Stimulated activated CD8-positive, alpha-beta memory T cell treated with anti-CD3 and anti-CD28 coated beads, Interleukin-7, amount 100 ng/mL, for 48 hours (primary cell): Measurements from ENCODE around the gene C7orf25.
"Not testable (repeated sequence)": the region's sequence is repeated elsewhere in the genome, so short reads cannot be mapped to it uniquely, and the experiment has no call there.

Experiments
- DNase-seq, 2 donors: peaks; one replicate each; pipeline ENCODE4 v3.0.0-alpha.2; 2020; ENCODE audit warnings: low read depth in 1 of 2; ENCODE audit errors: extremely low read depth in 1 of 2

C7orf25 gene

GRCh38 chr7:42930889-42931288 is 19.0 kb upstream of the C7orf25 start:
- DNase-seq, result no peak

GRCh38 chr7:42929449-42929848 is 17.6 kb upstream of the C7orf25 start:
- no peak for DNase-seq

GRCh38 chr7:42928754-42929153 is 16.9 kb upstream of the C7orf25 start:
- DNase-seq, result no peak

GRCh38 chr7:42926204-42926603 is 14.3 kb upstream of the C7orf25 start:
- no peak for DNase-seq

GRCh38 chr7:42925630-42926029 is 13.8 kb upstream of the C7orf25 start:
- DNase-seq, result no peak

- no peak for DNase-seq
These were observed 12.5 kb upstream of the C7orf25 start for GRCh38 chr7:42924223-42924838.

GRCh38 chr7:42922017-42922753 is 10.3 kb upstream of the C7orf25 start:
- DNase-seq, result no peak

- no peak for DNase-seq
These were observed 3.5 kb upstream of the C7orf25 start for GRCh38 chr7:42915356-42915755.

- DNase-seq, result no peak
These were observed 2.7 kb upstream of the C7orf25 start for GRCh38 chr7:42914421-42915045.

- DNase-seq, result no peak
These were observed 2.1 kb upstream of the C7orf25 start for GRCh38 chr7:42914009-42914408.

- no peak for DNase-seq
These were observed 1.7 kb upstream of the C7orf25 start for GRCh38 chr7:42913591-42913990.

- DNase-seq, result no peak
These were observed 1.6 kb downstream of the C7orf25 start for GRCh38 chr7:42910306-42910705.

- DNase-seq, result no peak
These were observed 4.6 kb downstream of the C7orf25 start for GRCh38 chr7:42907316-42907715.

GRCh38 chr7:42906181-42906580 is 5.7 kb downstream of the C7orf25 start:
- no peak for DNase-seq

GRCh38 chr7:42902331-42902730 is 9.5 kb downstream of the C7orf25 start:
- DNase-seq, result no peak

GRCh38 chr7:42900842-42901241 is 11.0 kb downstream of the C7orf25 start:
- DNase-seq, result no peak

- DNase-seq, result no peak
These were observed 18.3 kb downstream of the C7orf25 start for GRCh38 chr7:42893346-42894240.

GRCh38 chr7:42886893-42887505 is 24.9 kb downstream of the C7orf25 start:
- DNase-seq, result no peak

GRCh38 chr7:42886129-42886528 is 25.7 kb downstream of the C7orf25 start:
- no peak for DNase-seq

- DNase-seq, result not testable (repeated sequence)
These were observed 26.7 kb downstream of the C7orf25 start for GRCh38 chr7:42885183-42885582.

GRCh38 chr7:42883950-42884349 is 27.9 kb downstream of the C7orf25 start:
- DNase-seq, result no peak
